HepG2 (cell line): ENCODE results near the gene NDUFS7. TPM values are rescaled to one million over a fixed set of nuclear protein-coding genes. Genes with fewer than 3 reads are reported as not detected.

Source experiments
- BRCA1 ChIP-seq: sonication (generic); formaldehyde crosslinking; IDR thresholded peaks from 2 replicates; pipeline ENCODE4 v1.4.0; 2020; ENCODE audit warnings: missing genetic modification reagents
- HMG20B ChIP-seq: conservative IDR thresholded peaks from 2 replicates; pipeline ENCODE4 v1.6.1; 2016; ENCODE audit warnings: missing genetic modification reagents, missing compliant biosample characterization
- HNRNPLL ChIP-seq: fragments of 200-400 bp; formaldehyde crosslinking; IDR thresholded peaks from 2 replicates; pipeline ENCODE4 v1.6.1; 2017; ENCODE audit warnings: mild to moderate bottlenecking, low read depth, low read length; ENCODE audit not compliant: poor library complexity, severe bottlenecking
- JUN ChIP-seq: sonication (generic); formaldehyde crosslinking; IDR thresholded peaks from 2 replicates; pipeline ENCODE4 v1.4.0; 2020; ENCODE audit warnings: mild to moderate bottlenecking, missing genetic modification reagents
- KAT8 ChIP-seq: IDR thresholded peaks from 2 replicates; pipeline ENCODE4 v1.6.1; 2016; ENCODE audit warnings: missing genetic modification reagents, missing compliant biosample characterization
- KLF9 ChIP-seq: IDR thresholded peaks from 2 replicates; pipeline ENCODE4 v1.6.1; 2016; ENCODE audit warnings: low read depth
- MAF1 ChIP-seq: sonication (generic); formaldehyde crosslinking; IDR thresholded peaks from 2 replicates; pipeline ENCODE4 v1.5.0; 2020; ENCODE audit warnings: missing genetic modification reagents, borderline replicate concordance
- MLLT10 ChIP-seq: sonication (generic); formaldehyde crosslinking; IDR thresholded peaks from 2 replicates; pipeline ENCODE4 v1.4.0; 2020; ENCODE audit warnings: missing genetic modification reagents
- NAIF1 ChIP-seq: sonication (generic); formaldehyde crosslinking; IDR thresholded peaks from 2 replicates; pipeline ENCODE4 v1.5.0; 2020; ENCODE audit warnings: mild to moderate bottlenecking, missing genetic modification reagents, borderline replicate concordance
- NFRKB ChIP-seq: fragments of 450-650 bp; IDR thresholded peaks from 2 replicates; pipeline ENCODE4 v1.6.1; 2017
- PITX1 ChIP-seq: sonication (generic); formaldehyde crosslinking; IDR thresholded peaks from 2 replicates; pipeline ENCODE4 v1.5.1; 2020; ENCODE audit warnings: mild to moderate bottlenecking, missing genetic modification reagents
- RFXANK ChIP-seq: IDR thresholded peaks from 2 replicates; pipeline ENCODE4 v1.6.1; 2016
- RNF219 ChIP-seq: sonication (generic); formaldehyde crosslinking; IDR thresholded peaks from 2 replicates; pipeline ENCODE4 v1.5.0; 2020; ENCODE audit warnings: mild to moderate bottlenecking, missing genetic modification reagents
- SMYD3 ChIP-seq: sonication (generic); formaldehyde crosslinking; IDR thresholded peaks from 2 replicates; pipeline ENCODE4 v1.8.1; 2023; ENCODE audit warnings: mild to moderate bottlenecking, missing genetic modification reagents
- SRY ChIP-seq: sonication (generic); formaldehyde crosslinking; IDR thresholded peaks from 2 replicates; pipeline ENCODE4 v1.8.0; 2022; ENCODE audit warnings: mild to moderate bottlenecking, missing genetic modification reagents
- ZBTB21 ChIP-seq: sonication (generic); formaldehyde crosslinking; IDR thresholded peaks from 2 replicates; pipeline ENCODE4 v1.4.0; 2020; ENCODE audit warnings: missing genetic modification reagents
- ZC3H13 ChIP-seq: sonication (generic); formaldehyde crosslinking; IDR thresholded peaks from 2 replicates; pipeline ENCODE4 v1.8.1; 2023; ENCODE audit warnings: mild to moderate bottlenecking, missing genetic modification reagents, moderate library complexity
- ZNF256 ChIP-seq: sonication (generic); formaldehyde crosslinking; conservative IDR thresholded peaks from 2 replicates; pipeline ENCODE4 v1.4.0; 2020; ENCODE audit warnings: missing genetic modification reagents
- ZNF547 ChIP-seq: sonication (generic); formaldehyde crosslinking; IDR thresholded peaks from 2 replicates; pipeline ENCODE4 v1.5.1; 2020; ENCODE audit warnings: mild to moderate bottlenecking, missing genetic modification reagents
- ZNF772 ChIP-seq: sonication (generic); formaldehyde crosslinking; IDR thresholded peaks from 2 replicates; pipeline ENCODE4 v1.5.0; 2020; ENCODE audit warnings: mild to moderate bottlenecking, missing genetic modification reagents
- ZNF773 ChIP-seq: sonication (generic); formaldehyde crosslinking; IDR thresholded peaks from 2 replicates; pipeline ENCODE4 v1.4.0; 2020; ENCODE audit warnings: missing genetic modification reagents, borderline replicate concordance
- polyA plus RNA-seq, 8 experiments: library from polyadenylated mRNA; depleted of rRNA in 3 of 8; stranded (reverse) in 7 of 8; unstranded in 1 of 8; fragments of >200 nt; fragmentation: Illumina TruSeq in 4 of 8; extraction: Trizol in 4 of 8; gene quantifications; 2 replicates each; pipeline versions ENCODE4 v1.2.1 to v1.2.3, GENCODE V29; 2011 to 2016; ENCODE audit warnings: low read depth in 4 of 8, missing spikeins in 1 of 8, mixed read lengths in 1 of 8; ENCODE audit not compliant: insufficient read depth in 1 of 8
- total RNA-seq, 5 experiments: library from RNA; depleted of rRNA; stranded (reverse); fragments of >200 nt; fragmentation: Illumina TruSeq; extraction: Trizol; gene quantifications; 2 replicates each; pipeline ENCODE4 v1.2.3, GENCODE V29; 2016; ENCODE audit warnings: low read depth in 1 of 5
- TF ChIP-seq, protein P1 (sequence below): sonication (generic); formaldehyde crosslinking; IDR thresholded peaks from 2 replicates; pipeline ENCODE4 v1.5.0; 2020; ENCODE audit warnings: missing genetic modification reagents, mild to moderate bottlenecking, borderline replicate concordance
- TF ChIP-seq, protein P2 (sequence below): sonication (generic); formaldehyde crosslinking; IDR thresholded peaks from 2 replicates; pipeline ENCODE4 v1.8.0; 2022; ENCODE audit warnings: missing genetic modification reagents, mild to moderate bottlenecking, moderate library complexity, borderline replicate concordance

The NDUFS7 gene
- total and polyA plus RNA-seq, 2 of the 13 experiments (the other 11 are each of a cell fraction or from before 2014, with no cell fraction given) = 34.3 to 66.9 TPM

GRCh38 chr19:1383312-1384084 is at the start of gene NDUFS7 (continued):
- TF ChIP-seq JUN (CRISPR knock-in tag) (peak; percentile 77; the same call in 1 of the 2 replicates), RNF219 (CRISPR knock-in tag) (no peak), SMYD3 (CRISPR knock-in tag) (peak; percentile 94), NAIF1 (peak; percentile 83; the same call in 1 of the 2 replicates), KAT8 (CRISPR knock-in tag) (peak; percentile 98), HMG20B (CRISPR knock-in tag) (peak; percentile 74), MAF1 (CRISPR knock-in tag) (peak; percentile 99), HNRNPLL (peak; percentile 79), ZBTB21 (CRISPR knock-in tag) (peak; percentile 51; the same call in 1 of the 2 replicates), ZNF256 (CRISPR knock-in tag) (peak; percentile 73; the same call in 1 of the 2 replicates), ZNF773 (CRISPR knock-in tag) (peak; percentile 95; the same call in 1 of the 2 replicates), KLF9 (CRISPR knock-in tag) (no peak), ZC3H13 (CRISPR knock-in tag) (peak; percentile 88; the same call in 1 of the 2 replicates), ZNF547 (CRISPR knock-in tag) (peak; percentile 99), NFRKB (no peak), SRY (peak; percentile 84), ZNF772 (CRISPR knock-in tag) (peak; percentile 82; the same call in 1 of the 2 replicates), MLLT10 (CRISPR knock-in tag) (no peak), PITX1 (CRISPR knock-in tag) (peak; percentile 80), RFXANK (CRISPR knock-in tag) (peak; percentile 84; the same call in 1 of the 2 replicates), BRCA1 (CRISPR knock-in tag) (peak; percentile 88)
- TF ChIP-seq, protein P1, sequence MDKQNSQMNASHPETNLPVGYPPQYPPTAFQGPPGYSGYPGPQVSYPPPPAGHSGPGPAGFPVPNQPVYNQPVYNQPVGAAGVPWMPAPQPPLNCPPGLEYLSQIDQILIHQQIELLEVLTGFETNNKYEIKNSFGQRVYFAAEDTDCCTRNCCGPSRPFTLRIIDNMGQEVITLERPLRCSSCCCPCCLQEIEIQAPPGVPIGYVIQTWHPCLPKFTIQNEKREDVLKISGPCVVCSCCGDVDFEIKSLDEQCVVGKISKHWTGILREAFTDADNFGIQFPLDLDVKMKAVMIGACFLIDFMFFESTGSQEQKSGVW (CRISPR knock-in tag) = peak; percentile 98; the same call in 1 of the 2 replicates
- TF ChIP-seq, protein P2, sequence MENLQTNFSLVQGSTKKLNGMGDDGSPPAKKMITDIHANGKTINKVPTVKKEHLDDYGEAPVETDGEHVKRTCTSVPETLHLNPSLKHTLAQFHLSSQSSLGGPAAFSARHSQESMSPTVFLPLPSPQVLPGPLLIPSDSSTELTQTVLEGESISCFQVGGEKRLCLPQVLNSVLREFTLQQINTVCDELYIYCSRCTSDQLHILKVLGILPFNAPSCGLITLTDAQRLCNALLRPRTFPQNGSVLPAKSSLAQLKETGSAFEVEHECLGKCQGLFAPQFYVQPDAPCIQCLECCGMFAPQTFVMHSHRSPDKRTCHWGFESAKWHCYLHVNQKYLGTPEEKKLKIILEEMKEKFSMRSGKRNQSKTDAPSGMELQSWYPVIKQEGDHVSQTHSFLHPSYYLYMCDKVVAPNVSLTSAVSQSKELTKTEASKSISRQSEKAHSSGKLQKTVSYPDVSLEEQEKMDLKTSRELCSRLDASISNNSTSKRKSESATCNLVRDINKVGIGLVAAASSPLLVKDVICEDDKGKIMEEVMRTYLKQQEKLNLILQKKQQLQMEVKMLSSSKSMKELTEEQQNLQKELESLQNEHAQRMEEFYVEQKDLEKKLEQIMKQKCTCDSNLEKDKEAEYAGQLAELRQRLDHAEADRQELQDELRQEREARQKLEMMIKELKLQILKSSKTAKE (CRISPR knock-in tag) = peak; percentile 74
